ENCODE results near the gene DDX10.
A peak's percentile ranks its signal among the peaks of the same experiment; 100 is the strongest.

The DDX10 gene

GRCh38 chr11:108654994-108655631 is 9.8 kb upstream of the DDX10 start:
- peak; percentile 67 for DNase-seq (ENCODE audit: low read depth)
- peak; percentile 70 for TF ChIP-seq CTCF (conservative IDR thresholded peaks at IDR 0.05; ENCODE audit: low read length)
- no peak overlapping the region for H3K4me3 ChIP-seq (ENCODE audit: low read length)

DNA sequence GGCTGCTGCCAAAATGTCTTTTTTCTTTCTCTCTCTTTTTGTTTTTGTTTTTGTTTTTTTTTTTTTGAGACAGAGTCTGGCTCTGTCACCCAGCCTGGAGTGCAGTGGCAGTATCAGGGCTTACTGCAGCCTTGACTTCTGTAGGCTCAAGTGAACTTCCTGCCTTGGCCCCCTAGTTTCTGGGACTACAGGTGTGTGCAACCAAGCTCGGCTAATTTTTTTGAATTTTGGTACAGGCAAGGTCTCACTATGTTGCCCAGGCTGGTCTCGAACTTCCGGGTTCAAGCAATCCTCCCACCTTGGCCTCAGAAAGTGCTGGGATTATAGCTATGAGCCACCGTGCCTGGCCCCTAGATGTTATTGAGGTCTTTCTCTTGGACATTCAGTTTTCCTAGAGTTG is 2.2 kb upstream of the DDX10 start:
- no peak overlapping the region for H3K4me3 ChIP-seq (ENCODE audit: low read length)
- DNase-seq (ENCODE audit: low read depth): no peak
- no peak for TF ChIP-seq CTCF (conservative IDR thresholded peaks at IDR 0.05; ENCODE audit: low read length)

GRCh38 chr11:108663154-108663877 is 1.6 kb upstream of the DDX10 start:
- no peak for TF ChIP-seq CTCF (conservative IDR thresholded peaks at IDR 0.05; ENCODE audit: low read length)
- H3K4me3 ChIP-seq (ENCODE audit: low read length): no peak overlapping the region
- no peak for DNase-seq (ENCODE audit: low read depth)

- DNase-seq (ENCODE audit: low read depth): no peak
- H3K4me3 ChIP-seq (ENCODE audit: low read length): peak overlapping the region; percentile 5; the same call in 1 of the 2 replicates
- 0 out of 2 replicates have a peak, but pooled peaks have one; percentile 14 for TF ChIP-seq CTCF (conservative IDR thresholded peaks at IDR 0.05; ENCODE audit: low read length)
Observed at GRCh38 chr11:108666373-108666772, 1.5 kb downstream of the DDX10 start.

DNA sequence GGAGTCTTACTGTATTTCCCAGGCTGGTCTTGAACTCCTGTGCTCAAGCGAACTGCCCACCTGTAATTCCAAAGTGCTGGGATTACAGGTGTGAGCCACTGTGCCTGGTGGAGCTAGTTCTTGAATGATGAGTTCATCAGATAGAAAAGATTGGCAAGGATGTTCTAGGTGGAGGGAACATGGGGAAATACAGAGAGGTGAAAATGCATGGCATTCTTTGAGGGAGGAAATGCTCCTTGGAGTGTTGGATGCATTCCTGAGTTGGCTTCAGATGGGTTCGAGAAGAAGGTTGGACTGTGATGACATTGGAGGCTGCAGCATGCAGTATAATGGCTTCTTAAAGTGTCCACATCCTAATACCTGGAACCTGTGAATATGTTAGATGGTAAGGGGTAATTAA is 4.4 kb downstream of the DDX10 start:
- DNase-seq (ENCODE audit: low read depth): no peak
- no peak for TF ChIP-seq CTCF (conservative IDR thresholded peaks at IDR 0.05; ENCODE audit: low read length)
- no peak overlapping the region for H3K4me3 ChIP-seq (ENCODE audit: low read length)

DNA sequence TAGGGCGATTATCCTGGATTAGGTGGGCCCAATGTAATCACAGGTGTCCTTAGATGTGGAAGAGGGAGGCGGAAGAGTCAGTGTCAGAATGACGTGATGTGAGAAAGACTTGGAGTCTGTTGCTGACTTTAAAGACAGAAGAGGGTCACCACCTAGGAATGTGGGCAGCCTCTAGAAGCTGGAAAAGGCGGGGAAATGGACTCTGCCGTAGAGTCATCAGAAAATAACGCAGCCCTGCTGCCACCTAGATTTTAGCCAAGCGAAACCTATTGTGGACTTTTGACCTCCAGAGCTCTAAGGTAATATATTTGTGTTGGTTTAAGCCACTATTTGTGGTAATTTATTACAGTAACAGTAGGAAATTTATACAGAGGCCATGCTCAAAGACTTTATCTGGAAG is 4.8 kb downstream of the DDX10 start:
- no peak for TF ChIP-seq CTCF (conservative IDR thresholded peaks at IDR 0.05; ENCODE audit: low read length)
- no peak for DNase-seq (ENCODE audit: low read depth)
- H3K4me3 ChIP-seq (ENCODE audit: low read length): no peak overlapping the region

DNA sequence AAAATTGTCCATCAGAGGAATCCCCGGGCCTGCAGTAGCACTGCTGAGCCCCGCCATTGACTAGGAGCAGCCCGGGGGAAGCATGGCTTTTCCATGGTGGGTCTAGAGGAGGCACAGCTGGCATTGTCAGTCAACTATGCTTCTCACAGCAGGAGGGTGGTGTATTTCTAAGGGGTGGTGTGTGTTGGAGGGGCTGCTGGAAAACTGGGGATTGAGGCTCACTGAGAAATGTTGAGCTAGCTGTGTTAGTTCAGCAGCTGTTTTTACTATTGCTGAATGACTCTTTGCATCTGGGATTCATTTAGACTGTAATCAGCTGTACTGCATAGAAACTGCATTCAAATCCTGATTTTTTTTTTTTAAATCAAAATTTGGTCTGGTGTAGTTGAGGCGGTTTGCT is 5.6 kb downstream of the DDX10 start:
- DNase-seq (ENCODE audit: low read depth): peak; percentile 40
- no peak overlapping the region for H3K4me3 ChIP-seq (ENCODE audit: low read length)
- TF ChIP-seq CTCF (conservative IDR thresholded peaks at IDR 0.05; ENCODE audit: low read length): no peak
